IgD-negative memory B cell (primary cell): Measurements from ENCODE around the gene PTGES3. TPM values are rescaled to one million over a fixed set of nuclear protein-coding genes. Genes with fewer than 3 reads are reported as not detected.
A peak's percentile ranks its signal among the peaks of the same experiment; 100 is the strongest.

Experiments used
- H3K27ac Mint-ChIP-seq, 3 donors: one replicate each; pipeline ENCODE4 v1.8.0; 2020 to 2022; ENCODE audit warnings: mild to moderate bottlenecking in 3 of 3, mixed read lengths in 3 of 3, moderate library complexity in 1 of 3
- H3K27me3 Mint-ChIP-seq: one replicate; pipeline ENCODE4 v1.8.0; 2021; ENCODE audit warnings: mixed read lengths
- H3K36me3 Mint-ChIP-seq: one replicate; pipeline ENCODE4 v1.8.0; 2020; ENCODE audit warnings: mild to moderate bottlenecking, mixed read lengths
- H3K4me1 Mint-ChIP-seq, 3 donors: one replicate each; pipeline ENCODE4 v1.8.0; 2020 to 2022; ENCODE audit warnings: mixed read lengths in 3 of 3, mild to moderate bottlenecking in 1 of 3
- H3K4me3 Mint-ChIP-seq, 4 donors: one replicate each; pipeline ENCODE4 v1.8.0; 2020 to 2022; ENCODE audit warnings: mild to moderate bottlenecking in 4 of 4, mixed read lengths in 4 of 4, moderate library complexity in 3 of 4
- H3K9me3 Mint-ChIP-seq, 3 donors: one replicate each; pipeline ENCODE4 v1.8.0; 2020 to 2021; ENCODE audit warnings: mixed read lengths in 3 of 3, mild to moderate bottlenecking in 1 of 3
- polyA plus RNA-seq: library from polyadenylated mRNA; unstranded; fragments of 300-500 nt; fragmentation: Illumina TruSeq; gene quantifications from one replicate; pipeline ENCODE4 v1.2.3, GENCODE V29; 2021

Gene PTGES3
- polyA plus RNA-seq, 1 donor from 2014 or later, result 246 TPM

DNA sequence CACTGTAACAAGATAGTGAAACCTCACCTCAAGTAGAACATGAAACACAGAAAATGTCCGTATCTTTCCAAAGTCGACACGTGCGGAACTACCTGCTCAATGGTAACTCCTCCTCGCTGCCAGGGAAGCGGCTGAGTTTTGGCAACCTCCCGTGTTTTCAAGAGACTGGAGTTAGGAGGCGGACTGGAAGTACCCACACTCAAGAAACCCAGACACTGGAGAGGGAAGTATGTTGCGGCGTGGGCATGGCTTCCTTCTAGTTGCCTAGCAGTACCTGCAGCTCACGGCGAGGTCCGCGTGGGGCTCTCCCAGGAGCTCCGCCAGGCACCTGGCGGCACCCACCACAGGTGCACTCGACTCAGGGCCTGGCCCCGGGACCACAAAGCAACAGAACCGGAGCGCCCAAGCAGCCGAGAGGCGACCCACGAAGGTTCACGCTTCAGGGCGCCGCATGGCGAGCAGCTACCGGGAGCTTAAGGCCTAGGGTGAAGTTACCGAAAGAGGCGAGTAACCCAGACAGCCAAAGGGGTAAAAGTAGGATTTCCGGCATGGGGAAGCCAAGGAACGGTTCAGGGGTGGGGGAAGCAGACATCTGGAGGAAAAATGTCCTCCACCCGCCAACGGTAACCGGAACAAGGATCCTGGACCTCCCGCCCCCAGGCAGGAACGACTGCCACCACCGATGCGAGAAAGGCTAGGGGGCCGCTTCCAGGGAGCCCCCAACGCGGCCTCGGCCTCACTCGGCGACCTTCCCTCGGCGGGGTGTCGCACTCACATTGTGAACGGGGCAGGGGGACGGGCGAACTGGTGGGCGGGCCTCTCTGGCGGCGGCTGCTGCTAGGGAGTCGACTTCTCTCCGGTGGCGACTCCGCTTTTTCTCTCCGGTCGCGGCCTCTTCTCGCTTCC is 608 bp downstream of the PTGES3 start:
- no peaks in the 10 kb centered on the region for H3K9me3 Mint-ChIP-seq
- H3K4me3 Mint-ChIP-seq, result peak overlapping the region; percentile 97 to 99 (median 99)
- H3K4me1 Mint-ChIP-seq, result peaks cover 21 to 25% (median 22%) of the 10 kb centered on the region in 3 donors
- no peaks in the 10 kb centered on the region for H3K36me3 Mint-ChIP-seq
- H3K27me3 Mint-ChIP-seq, result no peaks in the 10 kb centered on the region
- peak overlapping the region; percentile 99 to 100 (median 99) for H3K27ac Mint-ChIP-seq

GRCh38 chr12:56684745-56685359 is 3.2 kb downstream of the PTGES3 start:
- Mint-ChIP-seq H3K4me1 (peaks cover 28 to 33% (median 29%) of the 10 kb centered on the region in 3 donors), H3K4me3 (peak overlapping the region; percentile 93 to 99 (median 98)), H3K27ac (peak overlapping the region; percentile 99 to 100 (median 99)), H3K36me3 (peaks cover 3% of the 10 kb centered on the region), H3K9me3 (no peaks in the 10 kb centered on the region), H3K27me3 (no peaks in the 10 kb centered on the region)

DNA sequence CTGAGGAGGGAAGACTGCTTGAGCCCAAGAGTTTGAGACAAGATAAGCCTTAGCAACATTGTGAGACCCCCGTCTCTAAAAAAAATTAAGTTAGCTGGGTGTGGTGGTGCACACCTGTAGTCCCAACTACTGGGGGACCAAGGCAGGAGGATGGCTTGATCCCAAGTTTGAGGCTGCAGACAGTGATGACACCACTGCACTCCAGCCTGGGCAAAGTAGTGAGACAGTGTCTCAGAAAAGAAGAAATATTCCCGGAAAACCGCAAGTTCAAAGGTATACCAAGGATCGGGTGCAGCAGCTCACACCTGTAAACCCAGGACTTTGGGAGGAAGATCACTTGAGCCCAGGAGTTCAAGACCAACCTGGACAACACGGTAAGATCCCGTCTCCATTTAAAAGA is 5.8 kb downstream of the PTGES3 start:
- Mint-ChIP-seq H3K36me3 (peaks cover 3% of the 10 kb centered on the region), H3K4me3 (peak overlapping the region in 3 of 4 donors; percentile 38 to 97 (median 45)), H3K9me3 (no peaks in the 10 kb centered on the region), H3K27me3 (no peaks in the 10 kb centered on the region), H3K27ac (peak overlapping the region; percentile 17 to 99 (median 82)), H3K4me1 (peaks cover 37 to 43% (median 38%) of the 10 kb centered on the region in 3 donors)

DNA sequence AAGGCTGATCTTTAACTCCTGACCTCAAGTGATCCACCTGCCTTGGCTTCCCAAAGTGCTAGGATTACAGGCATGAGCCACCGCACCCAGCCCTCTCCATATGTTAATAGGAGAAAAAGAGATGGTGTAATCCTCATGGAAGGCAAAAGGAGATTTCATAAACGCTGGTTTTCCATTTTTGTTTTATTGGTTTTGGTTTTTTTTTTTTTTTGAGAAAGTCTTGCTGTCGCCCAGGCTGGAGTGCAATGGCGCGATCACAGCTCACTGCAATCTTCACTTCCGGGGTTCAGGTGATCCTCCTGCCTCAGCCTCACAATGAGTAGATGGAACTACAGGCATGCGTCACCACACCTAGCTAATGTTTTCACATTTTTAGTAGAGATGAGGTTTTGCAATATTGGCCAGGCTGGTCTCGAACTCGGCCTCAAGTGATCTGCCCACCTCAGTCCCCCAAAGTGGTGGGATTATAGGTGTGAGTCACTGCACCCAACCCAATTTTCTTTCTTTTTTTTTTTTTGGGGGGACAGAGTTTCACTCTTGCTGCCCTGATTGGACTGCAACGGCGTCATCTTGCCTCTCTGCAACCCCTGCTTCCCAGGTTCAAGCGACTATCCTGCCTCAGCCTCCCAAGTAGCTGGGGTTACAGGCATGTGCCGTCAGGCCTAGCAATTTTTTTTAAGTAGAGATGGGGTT is 8.1 kb downstream of the PTGES3 start:
- peaks cover 32 to 49% (median 43%) of the 10 kb centered on the region in 3 donors for H3K4me1 Mint-ChIP-seq
- peak overlapping the region in 3 of 4 donors; percentile 33 to 75 (median 71) for H3K4me3 Mint-ChIP-seq
- H3K9me3 Mint-ChIP-seq, result no peaks in the 10 kb centered on the region
- peak overlapping the region; percentile 23 to 88 (median 53) for H3K27ac Mint-ChIP-seq
- no peaks in the 10 kb centered on the region for H3K27me3 Mint-ChIP-seq
- peaks cover 3% of the 10 kb centered on the region for H3K36me3 Mint-ChIP-seq

DNA sequence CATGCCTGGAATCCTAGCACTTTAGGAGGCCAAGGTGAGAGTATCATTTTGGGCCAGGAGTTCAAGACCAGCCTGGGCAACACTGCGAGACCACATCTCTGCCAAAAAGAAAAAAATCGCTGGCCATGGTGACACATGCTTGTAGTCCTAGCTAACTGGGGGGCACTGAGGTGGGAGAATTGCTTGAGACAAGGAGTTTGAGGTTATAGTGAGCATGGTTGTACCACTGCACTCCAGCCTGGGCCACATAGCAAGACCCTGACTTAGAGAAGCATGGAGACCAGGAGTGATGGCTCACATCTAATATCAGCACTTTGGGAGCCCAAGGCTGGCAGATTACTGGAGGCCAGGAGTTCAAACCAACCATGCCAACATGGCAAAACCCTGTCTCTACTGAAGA is 9.2 kb downstream of the PTGES3 start:
- Mint-ChIP-seq H3K9me3 (no peaks in the 10 kb centered on the region), H3K27ac (peak overlapping the region in 2 of 3 donors; percentile 59 to 88), H3K36me3 (peaks cover 3% of the 10 kb centered on the region), H3K4me1 (peaks cover 30 to 44% (median 38%) of the 10 kb centered on the region in 3 donors), H3K27me3 (no peaks in the 10 kb centered on the region), H3K4me3 (peak overlapping the region in 2 of 4 donors; percentile 55 to 71)

DNA sequence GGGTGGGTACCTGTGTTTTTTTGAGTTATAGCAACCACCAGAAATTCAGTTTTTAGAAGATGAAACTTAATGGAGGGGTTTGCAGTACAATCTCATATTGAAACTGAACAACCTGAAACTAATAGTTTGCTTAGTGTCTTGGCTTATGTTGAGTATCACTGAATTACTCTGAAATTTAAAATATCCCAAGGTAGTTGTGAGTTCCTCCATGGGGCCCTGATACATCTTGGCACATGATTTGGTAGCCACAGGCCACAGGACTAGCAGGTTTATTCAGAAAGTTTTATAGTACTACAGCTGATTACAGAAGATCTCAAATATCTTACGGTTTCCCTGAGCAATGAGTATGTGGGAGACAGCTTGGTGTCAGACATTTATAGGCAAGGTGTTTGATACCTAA is 10.4 kb downstream of the PTGES3 start:
- Mint-ChIP-seq H3K36me3 (peaks cover 3% of the 10 kb centered on the region), H3K27ac (peak overlapping the region; percentile 7 to 88 (median 84)), H3K4me3 (peak overlapping the region in 3 of 4 donors; percentile 30 to 73 (median 37)), H3K9me3 (no peaks in the 10 kb centered on the region), H3K4me1 (peaks cover 35 to 44% (median 43%) of the 10 kb centered on the region in 3 donors), H3K27me3 (no peaks in the 10 kb centered on the region)

- H3K4me3 Mint-ChIP-seq, result peak overlapping the region in 1 of 4 donors; percentile 27
- H3K36me3 Mint-ChIP-seq, result peaks cover 3% of the 10 kb centered on the region
- H3K27ac Mint-ChIP-seq, result peak overlapping the region in 1 of 3 donors; percentile 88
- no peaks in the 10 kb centered on the region for H3K9me3 Mint-ChIP-seq
- H3K4me1 Mint-ChIP-seq, result peaks cover 33 to 45% (median 41%) of the 10 kb centered on the region in 3 donors
- no peaks in the 10 kb centered on the region for H3K27me3 Mint-ChIP-seq
Measured at GRCh38 chr12:56676851-56677580, 11.1 kb downstream of the PTGES3 start.

GRCh38 chr12:56671608-56672007 is 16.5 kb downstream of the PTGES3 start:
- H3K9me3 Mint-ChIP-seq, result no peaks in the 10 kb centered on the region
- peaks cover 16 to 21% (median 20%) of the 10 kb centered on the region in 3 donors for H3K4me1 Mint-ChIP-seq
- H3K27ac Mint-ChIP-seq, result peak overlapping the region in 1 of 3 donors; percentile 28
- H3K4me3 Mint-ChIP-seq, result no peak overlapping the region
- H3K36me3 Mint-ChIP-seq, result no peaks in the 10 kb centered on the region
- H3K27me3 Mint-ChIP-seq, result no peaks in the 10 kb centered on the region

- Mint-ChIP-seq H3K4me1 (peaks cover 16 to 18% (median 17%) of the 10 kb centered on the region in 3 donors), H3K27ac (peak overlapping the region in 1 of 3 donors; percentile 53), H3K4me3 (no peak overlapping the region), H3K9me3 (no peaks in the 10 kb centered on the region), H3K36me3 (peaks cover 2% of the 10 kb centered on the region), H3K27me3 (no peaks in the 10 kb centered on the region)
Measured at GRCh38 chr12:56670836-56671235, 17.2 kb downstream of the PTGES3 start.

DNA sequence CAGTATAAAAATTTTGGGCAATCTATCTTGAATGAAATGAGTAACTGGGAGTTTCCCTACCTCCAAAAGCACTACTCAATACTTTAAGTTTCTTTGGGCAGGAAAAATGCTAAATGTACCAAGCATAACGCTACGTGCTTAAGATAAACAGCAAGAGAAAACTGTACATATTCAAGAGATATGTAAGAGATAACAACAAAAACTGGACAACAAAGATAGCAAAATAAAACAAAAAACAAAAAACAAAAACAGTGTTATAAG is 20.0 kb downstream of the PTGES3 start:
- Mint-ChIP-seq H3K4me3 (no peak overlapping the region), H3K27ac (no peak overlapping the region), H3K36me3 (peaks cover 2% of the 10 kb centered on the region), H3K4me1 (peaks cover 8 to 11% (median 10%) of the 10 kb centered on the region in 3 donors), H3K9me3 (no peaks in the 10 kb centered on the region), H3K27me3 (no peaks in the 10 kb centered on the region)

- Mint-ChIP-seq H3K36me3 (peaks cover 2% of the 10 kb centered on the region), H3K9me3 (no peaks in the 10 kb centered on the region), H3K27me3 (no peaks in the 10 kb centered on the region), H3K4me1 (peaks cover 3 to 12% (median 7%) of the 10 kb centered on the region in 3 donors), H3K4me3 (no peak overlapping the region), H3K27ac (peak overlapping the region in 1 of 3 donors; percentile 31)
Measured at GRCh38 chr12:56661979-56662638, 26.0 kb downstream of the PTGES3 start.

DNA sequence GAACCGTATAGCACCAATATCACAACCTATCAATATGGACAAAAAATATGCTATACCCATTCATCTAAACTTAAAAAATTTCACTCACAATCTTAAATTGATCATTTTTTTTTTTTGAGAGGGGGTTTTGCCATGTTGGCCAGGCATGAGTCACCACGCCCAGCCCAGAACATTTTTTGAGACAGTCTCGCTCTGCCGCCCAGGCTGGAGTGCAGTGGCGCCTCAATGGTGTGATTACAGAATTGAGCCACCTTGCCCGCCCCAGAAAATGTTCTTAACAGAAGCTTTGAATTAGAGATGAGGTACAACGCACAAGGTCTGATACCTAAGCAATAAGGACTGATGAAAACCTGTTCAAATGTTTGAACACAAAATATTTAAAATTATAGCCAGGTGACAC is 26.5 kb downstream of the PTGES3 start:
- Mint-ChIP-seq H3K4me3 (no peak overlapping the region), H3K27me3 (no peaks in the 10 kb centered on the region), H3K36me3 (peaks cover 2% of the 10 kb centered on the region), H3K4me1 (peaks cover 3 to 12% (median 7%) of the 10 kb centered on the region in 3 donors), H3K9me3 (no peaks in the 10 kb centered on the region), H3K27ac (peak overlapping the region in 2 of 3 donors; percentile 25 to 31)

DNA sequence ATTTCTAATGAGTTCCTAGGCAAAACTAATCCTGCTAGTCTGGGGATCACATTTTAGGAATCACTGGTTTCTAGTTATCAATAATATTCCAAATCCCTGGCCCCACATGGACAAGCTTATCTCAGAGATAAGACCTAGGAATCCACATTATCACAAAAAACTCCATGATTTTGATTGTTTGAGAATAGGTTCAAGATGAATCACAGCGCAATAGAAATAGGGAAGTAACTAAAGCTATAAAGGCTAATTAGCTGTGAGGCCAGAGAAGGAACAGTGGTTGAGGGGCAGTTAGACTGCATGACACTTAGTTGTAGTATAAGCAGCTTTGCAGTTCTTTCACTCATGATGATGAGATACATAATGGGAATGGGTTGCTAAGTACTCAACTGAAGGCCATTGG is 29.2 kb downstream of the PTGES3 start:
- Mint-ChIP-seq H3K4me3 (no peak overlapping the region), H3K27ac (peak overlapping the region in 1 of 3 donors; percentile 11)

More for the DNA sequence above, 29.2 kb downstream of the PTGES3 start:
- H3K4me1 Mint-ChIP-seq, result peaks cover 3 to 12% (median 7%) of the 10 kb centered on the region in 3 donors
- H3K27me3 Mint-ChIP-seq, result no peaks in the 10 kb centered on the region
- H3K9me3 Mint-ChIP-seq, result peaks cover 1 to 3% (median 2%) of the 10 kb centered on the region in 3 donors
- no peaks in the 10 kb centered on the region for H3K36me3 Mint-ChIP-seq
